ENCODE results near the gene RND2. TPM values are rescaled to one million over a fixed set of nuclear protein-coding genes. Genes with fewer than 3 reads are reported as not detected.
A peak's percentile ranks its signal among the peaks of the same experiment; 100 is the strongest.

The RND2 gene
- total and polyA plus RNA-seq, 2 donors (not counting 1 experiment from before 2014, with no cell fraction given): 0.24 to 0.44 TPM

GRCh38 chr17:43027091-43028032, 2.3 kb downstream of the RND2 start:
- no peaks in the 10 kb centered on the region for H3K36me3 ChIP-seq (replicated peaks in 1 of 2; ENCODE audit: control extremely low read depth in 1 of 2, control insufficient read depth in 1 of 2, extremely low read depth in 1 of 2, insufficient read depth in 2 of 2, low read length in 1 of 2)
- ChIA-PET CTCF (interaction anchor here (0.6 kb wide), 1 partner anchor 175 kb away, joined by 3 read pairs; no protein-coding TSS in a partner anchor), POLR2A (interaction anchor here (0.7 to 0.8 kb wide), 4 partner anchors 21 to 307 kb away, joined by 3 to 5 read pairs (median 4); partner anchors contain the start of gene RPL27)
- no peak overlapping the region for H3K4me3 ChIP-seq (ENCODE audit: control extremely low read depth in 1 of 5, extremely low read depth in 1 of 5, insufficient read depth in 1 of 5, low read depth in 2 of 5, low read length in 4 of 5)
- H3K79me2 ChIP-seq (ENCODE audit: control insufficient read depth, insufficient read depth, low read length): no peaks in the 10 kb centered on the region
- intact Hi-C loops (cut with micrococcal nuclease): no loop called here
- no peaks in the 10 kb centered on the region for H3K9me3 Mint-ChIP-seq (ENCODE audit: insufficient read depth)
- H3K27me3 Mint-ChIP-seq: no peaks in the 10 kb centered on the region
- peaks cover 13% of the 10 kb centered on the region for H3K4me1 Mint-ChIP-seq
- 90% methylated on average over 3 of the region's 9 CpGs for WGBS (ENCODE audit: insufficient coverage)
- no peak overlapping the region for H3K9ac ChIP-seq (ENCODE audit: low read length)
- no peak overlapping the region for H3K4me3 Mint-ChIP-seq
- no peak overlapping the region for H2AFZ ChIP-seq (ENCODE audit: insufficient read depth, low read depth, low read length, poor library complexity, severe bottlenecking)
- no peak for TF ChIP-seq CTCF (IDR thresholded peaks at IDR 0.05)
- no peak for TF ChIP-seq EZH2 (IDR thresholded peaks at IDR 0.05; ENCODE audit: borderline replicate concordance, insufficient read depth, low read depth, low read length, poor library complexity, severe bottlenecking)
- no peaks in the 10 kb centered on the region for H3K9me3 ChIP-seq (ENCODE audit: control extremely low read depth in 1 of 3, control insufficient read depth in 2 of 3, insufficient read depth in 1 of 3, low read length in 2 of 3)
- peaks cover 5 to 23% of the 10 kb centered on the region in 2 donors for H3K4me1 ChIP-seq (ENCODE audit: control insufficient read depth in 2 of 2, insufficient read depth in 2 of 2, low read length in 2 of 2)
- peak; percentile 26 for DNase-seq
- H3K27me3 ChIP-seq (replicated peaks in 1 of 4; ENCODE audit: control extremely low read depth in 1 of 4, control insufficient read depth in 3 of 4, insufficient read depth in 4 of 4, low read length in 3 of 4): no peaks in the 10 kb centered on the region
- peak overlapping the region; percentile 4 for H3K27ac Mint-ChIP-seq
- H4K20me1 ChIP-seq (ENCODE audit: control insufficient read depth, insufficient read depth, low read length, poor library complexity, severe bottlenecking): no peaks in the 10 kb centered on the region
- H3K4me2 ChIP-seq (replicated peaks; ENCODE audit: low read depth, low read length, poor library complexity, severe bottlenecking): no peak overlapping the region
- H3K27ac ChIP-seq (ENCODE audit: low read length in 2 of 2): no peak overlapping the region
- no peak for ATAC-seq (ENCODE audit: low read depth)

All from B cell (primary cell).